Fibroblast of mammary gland (primary cell): Measurements from ENCODE around the gene REXO1.

Source experiments
- DNase-seq: peaks from one replicate; pipeline ENCODE4 v3.0.0-alpha.2; 2010; ENCODE audit warnings: low read depth
- H3K4me3 ChIP-seq: 2 replicates; pipeline ENCODE4 v1.5.1; 2011; ENCODE audit warnings: low read depth, mild to moderate bottlenecking, low read length, moderate library complexity; ENCODE audit not compliant: control insufficient read depth
- CTCF ChIP-seq: conservative IDR thresholded peaks from 2 replicates; pipeline ENCODE4 v1.5.1; 2011; ENCODE audit warnings: low read depth, low read length, inconsistent platforms; ENCODE audit not compliant: control insufficient read depth, insufficient read depth

The REXO1 gene

DNA sequence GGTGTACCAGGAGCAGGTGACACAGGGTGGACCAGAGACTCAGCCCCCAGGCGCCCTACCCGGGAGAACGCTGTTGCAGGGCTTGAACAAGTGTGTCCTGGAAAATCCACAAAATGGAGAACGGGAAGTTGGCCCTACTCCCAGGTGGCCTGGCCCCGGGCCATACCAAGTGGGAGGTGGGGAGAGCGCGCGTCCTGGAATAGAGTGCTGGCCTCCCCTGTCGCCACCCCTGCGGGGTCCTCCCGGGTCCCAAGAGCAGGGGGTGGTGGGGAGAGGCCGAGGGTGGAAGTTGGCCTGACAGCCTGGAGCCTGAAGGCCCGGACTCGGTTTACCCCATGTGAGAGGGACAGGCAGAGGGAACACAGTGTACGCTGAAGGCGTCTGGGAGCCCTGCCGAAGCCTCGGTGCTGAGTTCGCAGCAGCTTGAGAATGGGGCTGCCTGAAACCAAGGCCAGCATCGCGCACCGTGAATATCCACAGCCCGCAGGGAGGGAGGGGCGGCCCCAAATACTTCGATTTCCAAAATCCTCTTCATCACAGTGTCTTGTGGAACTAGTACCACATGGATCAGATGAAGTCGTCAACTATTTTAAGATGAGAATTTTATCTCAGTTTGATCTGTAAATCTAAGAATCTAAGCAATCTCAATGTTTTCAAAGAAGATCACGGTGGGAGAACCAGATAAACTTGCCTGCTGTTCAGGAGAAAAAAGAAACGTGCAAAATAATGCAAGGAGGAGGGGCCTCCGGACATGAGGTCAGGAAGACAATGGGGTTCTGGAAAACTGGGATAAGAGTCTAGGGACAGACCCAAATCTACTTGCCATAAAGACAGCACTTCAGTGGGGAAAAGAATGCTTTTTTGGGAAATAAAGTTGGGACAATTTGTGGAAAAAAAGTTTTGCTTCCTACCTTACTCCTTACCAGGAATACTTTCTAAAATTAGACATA lies 25.5 kb upstream of the REXO1 start:
- TF ChIP-seq CTCF = no peak
- peak; percentile 47 for DNase-seq
- H3K4me3 ChIP-seq = peak overlapping the region; percentile 88

DNA sequence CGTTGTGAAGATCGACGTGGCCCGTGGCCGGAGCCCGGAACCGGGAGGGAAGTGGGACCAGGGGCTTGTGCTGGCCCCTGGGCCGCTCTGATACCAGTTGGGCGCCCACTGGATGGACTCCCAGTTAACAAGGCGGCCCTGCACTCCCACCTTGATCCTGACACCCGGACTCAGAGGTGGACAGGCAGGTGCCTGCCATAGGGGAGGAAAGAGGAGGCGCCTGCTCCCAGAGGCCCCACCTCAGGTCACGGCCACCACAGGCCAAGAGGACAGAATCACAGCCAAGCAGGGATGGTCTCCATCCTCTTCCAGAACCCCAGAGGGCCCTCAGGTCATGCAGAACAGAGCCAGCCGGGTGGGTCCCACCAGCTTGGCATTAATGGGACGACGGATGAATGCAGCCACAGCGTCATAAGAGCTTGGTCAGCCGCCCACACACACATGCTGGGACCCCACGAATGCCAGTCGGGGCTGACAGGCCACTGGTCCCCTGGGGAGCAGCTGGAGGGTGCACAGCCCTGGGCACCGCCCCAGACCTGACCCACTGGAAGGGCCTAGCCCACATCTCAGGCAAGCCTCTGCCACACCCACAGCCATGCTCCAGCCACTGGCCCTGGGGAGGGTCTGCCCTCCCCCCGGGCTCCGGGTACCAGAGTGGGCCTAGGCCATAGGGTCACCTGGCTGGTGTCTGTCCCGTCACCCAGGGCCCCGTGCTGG lies 24.7 kb upstream of the REXO1 start:
- TF ChIP-seq CTCF = no peak
- no peak for DNase-seq
- peak overlapping the region; percentile 10 for H3K4me3 ChIP-seq

DNA sequence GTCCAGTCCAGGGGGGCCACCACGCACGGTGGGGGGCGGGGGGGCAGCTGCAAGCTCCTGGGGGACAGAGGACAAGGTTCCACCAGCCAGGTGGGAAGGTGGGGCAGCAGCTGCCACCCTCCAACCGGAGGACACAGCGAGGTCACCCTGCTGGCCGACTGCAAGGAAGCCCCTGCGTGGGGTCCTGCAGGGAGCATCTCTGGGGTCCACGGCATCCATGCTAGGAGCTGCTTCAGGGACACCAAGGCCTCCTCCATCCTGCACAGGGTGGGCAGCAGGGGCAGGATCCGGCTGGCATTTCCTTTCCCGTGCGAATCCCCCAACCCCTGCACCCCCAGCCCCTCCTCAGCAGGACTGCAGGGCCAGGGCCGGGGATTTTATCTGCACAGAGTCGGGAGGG lies 23.3 kb upstream of the REXO1 start:
- no peak for TF ChIP-seq CTCF
- no peak overlapping the region for H3K4me3 ChIP-seq
- DNase-seq = no peak

GRCh38 chr19:1871140-1871597 lies 22.9 kb upstream of the REXO1 start:
- no peak for TF ChIP-seq CTCF
- no peak for DNase-seq
- H3K4me3 ChIP-seq = no peak overlapping the region

DNA sequence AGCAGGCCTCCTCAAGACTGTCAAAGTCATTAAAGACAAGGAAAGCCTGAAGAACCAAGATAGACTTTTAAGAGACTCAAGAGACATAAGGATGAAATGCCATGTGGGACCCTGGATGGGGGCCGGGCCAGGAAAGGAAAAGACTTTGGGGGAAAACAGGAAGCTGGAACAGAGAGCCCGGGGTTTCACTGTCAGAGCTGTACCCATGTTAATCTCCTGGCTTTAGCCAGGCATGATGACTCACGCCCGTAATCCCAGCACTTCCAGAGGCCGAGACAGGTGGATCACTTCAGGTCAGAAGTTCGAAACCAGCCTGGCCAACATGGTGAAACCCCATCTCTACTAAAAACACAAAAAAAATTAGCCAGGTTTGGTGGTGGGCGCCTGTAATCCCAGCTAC lies 20.7 kb upstream of the REXO1 start:
- no peak for TF ChIP-seq CTCF
- no peak overlapping the region for H3K4me3 ChIP-seq
- no peak for DNase-seq

GRCh38 chr19:1867349-1867724 lies 19.1 kb upstream of the REXO1 start:
- H3K4me3 ChIP-seq = no peak overlapping the region
- no peak for DNase-seq
- TF ChIP-seq CTCF = no peak
